IMR-90 (cell line): Measurements from ENCODE around the gene CHAC1. TPM values are rescaled to one million over a fixed set of nuclear protein-coding genes. Genes with fewer than 3 reads are reported as not detected.

ENCODE experiments used
- ATAC-seq: fragments of 200-7000 bp; cut with Tn5 transposase; 2 replicates; pipeline ENCODE4 v1.9.1; 2020; ENCODE audit warnings: low read depth, mild to moderate bottlenecking, moderate library complexity
- BruUV-seq: library from RNA; stranded (reverse); fragments of 400-500 nt; replicated peaks from 2 replicates; lab custom pipeline; 2021; lab: Mats Ljungman, UMichigan
- CTCF ChIA-PET: fragments of 300-600 bp; formaldehyde crosslinking; extraction: SDS; loops from one replicate; lab custom pipeline; 2021; ENCODE audit warnings: antibody characterized with exemption; lab: Yijun Ruan, JAX
- POLR2A ChIA-PET: fragments of 300-600 bp; sonication (Branson Sonifier 250); formaldehyde crosslinking; loops from one replicate; lab custom pipeline; 2022; ENCODE audit warnings: antibody characterized with exemption; ENCODE audit not compliant: unreplicated experiment; lab: Charles Lee
- DNase-seq: peaks from one replicate; pipeline ENCODE4 v3.0.0; 2013
- H2AFZ ChIP-seq: replicated peaks from 2 replicates; pipeline ENCODE3; 2013; ENCODE audit warnings: low read length, mild to moderate bottlenecking; ENCODE audit not compliant: poor library complexity
- H2AK5ac ChIP-seq: 2 replicates; pipeline ENCODE4 v1.6.1; 2013; ENCODE audit warnings: low read depth, low read length, inconsistent platforms
- H2AK9ac ChIP-seq: replicated peaks from 2 replicates; pipeline ENCODE3; 2013; ENCODE audit warnings: mild to moderate bottlenecking, low read depth, low read length, moderate library complexity; ENCODE audit not compliant: poor library complexity
- H2BK120ac ChIP-seq: 2 replicates; pipeline ENCODE4 v1.6.1; 2013; ENCODE audit warnings: low read depth, low read length, inconsistent platforms
- H2BK15ac ChIP-seq: 3 replicates; pipeline ENCODE4 v1.6.1; 2013; ENCODE audit warnings: low read depth, low read length, inconsistent platforms
- H2BK20ac ChIP-seq: 2 replicates; pipeline ENCODE4 v1.6.1; 2013; ENCODE audit warnings: low read depth, mild to moderate bottlenecking, inconsistent platforms, low read length, moderate library complexity
- H2BK5ac ChIP-seq: 2 replicates; pipeline ENCODE4 v1.6.1; 2013; ENCODE audit warnings: mild to moderate bottlenecking, low read depth, low read length, inconsistent platforms; ENCODE audit not compliant: poor library complexity, severe bottlenecking
- H3K14ac ChIP-seq: replicated peaks from 2 replicates; pipeline ENCODE4 v1.6.1; 2013; ENCODE audit warnings: low read depth, low read length, inconsistent platforms
- H3K18ac ChIP-seq: 2 replicates; pipeline ENCODE4 v1.6.1; 2013; ENCODE audit warnings: low read depth, low read length, control low read depth
- H3K23ac ChIP-seq: 2 replicates; pipeline ENCODE4 v1.6.1; 2013; ENCODE audit warnings: low read depth, low read length, inconsistent platforms
- H3K27ac ChIP-seq: 2 replicates; pipeline ENCODE4 v1.5.1; 2013; ENCODE audit warnings: mild to moderate bottlenecking, control low read depth, low read length; ENCODE audit not compliant: insufficient read depth
- H3K27me3 ChIP-seq: 2 replicates; pipeline ENCODE4 v1.6.1; 2013; ENCODE audit warnings: low read length; ENCODE audit not compliant: control insufficient read depth, insufficient read depth
- H3K36me3 ChIP-seq: 2 replicates; pipeline ENCODE4 v1.6.1; 2013; ENCODE audit warnings: low read length, mixed read lengths; ENCODE audit not compliant: control insufficient read depth, insufficient read depth
- H3K4ac ChIP-seq: 2 replicates; pipeline ENCODE4 v1.6.1; 2013; ENCODE audit warnings: low read depth, low read length, inconsistent platforms
- H3K4me1 ChIP-seq: 2 replicates; pipeline ENCODE4 v1.6.1; 2013; ENCODE audit warnings: low read length, mixed read lengths; ENCODE audit not compliant: control insufficient read depth, insufficient read depth
- H3K4me2 ChIP-seq: 2 replicates; pipeline ENCODE4 v1.6.1; 2013; ENCODE audit warnings: low read depth, mild to moderate bottlenecking, control low read depth, low read length, moderate library complexity
- H3K4me3 ChIP-seq: 2 replicates; pipeline ENCODE4 v1.5.1; 2013; ENCODE audit warnings: low read depth, mild to moderate bottlenecking, control low read depth, low read length, moderate library complexity; ENCODE audit not compliant: insufficient read depth
- H3K56ac ChIP-seq: 2 replicates; pipeline ENCODE4 v1.6.1; 2013; ENCODE audit warnings: low read length, inconsistent platforms; ENCODE audit not compliant: insufficient read depth; ENCODE audit errors: extremely low read depth
- H3K79me1 ChIP-seq, 2 experiments: 2 replicates each; pipeline ENCODE4 v1.6.1; 2013; ENCODE audit warnings: low read length in 2 of 2, inconsistent platforms in 1 of 2, low read depth in 1 of 2
- H3K9ac ChIP-seq: 2 replicates; pipeline ENCODE4 v1.6.1; 2013; ENCODE audit warnings: low read depth, low read length, control low read depth
- H3K9me1 ChIP-seq: 2 replicates; pipeline ENCODE4 v1.6.1; 2013; ENCODE audit warnings: low read length, inconsistent platforms; ENCODE audit not compliant: insufficient read depth
- H3K9me3 ChIP-seq: 2 replicates; pipeline ENCODE4 v1.6.1; 2013; ENCODE audit warnings: low read length; ENCODE audit not compliant: control insufficient read depth, insufficient read depth
- H4K20me1 ChIP-seq: 2 replicates; pipeline ENCODE4 v1.6.1; 2013; ENCODE audit warnings: low read length, inconsistent platforms; ENCODE audit not compliant: insufficient read depth
- H4K5ac ChIP-seq: 2 replicates; pipeline ENCODE4 v1.6.1; 2013; ENCODE audit warnings: mild to moderate bottlenecking, low read depth, low read length, control low read depth
- H4K8ac ChIP-seq, 2 experiments: 2 replicates each; pipeline ENCODE4 v1.6.1; 2013; ENCODE audit warnings: low read depth in 2 of 2, low read length in 2 of 2, control low read depth in 1 of 2, inconsistent platforms in 1 of 2
- H4K91ac ChIP-seq: 2 replicates; pipeline ENCODE4 v1.6.1; 2013; ENCODE audit warnings: low read depth, low read length, inconsistent platforms; ENCODE audit not compliant: insufficient read depth
- MAFK ChIP-seq: IDR thresholded peaks from 2 replicates; pipeline ENCODE4 v1.6.1; 2012; ENCODE audit warnings: low read depth, low read length, improper control_type of control experiment
- RFX5 ChIP-seq: IDR thresholded peaks from 2 replicates; pipeline ENCODE4 v1.8.0; 2012; ENCODE audit warnings: low read depth, mild to moderate bottlenecking, low read length, moderate library complexity
- WGBS, 2 experiments: methylation state at CpG; one replicate each; pipeline versions ENCODE4 v1.1.5 to v1.1.7; 2013; ENCODE audit warnings: missing lambda C conversion rate in 2 of 2; ENCODE audit not compliant: insufficient read length in 1 of 2; ENCODE audit errors: extremely low coverage in 2 of 2; 5-methylcytosine and 5-hydroxymethylcytosine counted together
- dilution Hi-C: fragments of 300-500 bp; cut with HindIII; formaldehyde crosslinking; loops from one replicate; pipeline ENCODE4 v1.14.3; 2018; ENCODE audit warnings: low sequenced_read_pairs; ENCODE audit not compliant: unreplicated experiment
- in situ Hi-C: fragments of 300-500 bp; cut with MboI; formaldehyde crosslinking; loops from 3 replicates; pipeline ENCODE4 v1.14.3; 2019; ENCODE audit warnings: low sequenced_read_pairs, inconsistent platforms, mixed read lengths
- intact Hi-C: fragments of 100-400 bp; cut with micrococcal nuclease; formaldehyde crosslinking; loops from 2 replicates; pipeline ENCODE4 v1.10.0; 2022
- polyA plus RNA-seq, 3 experiments: library from polyadenylated mRNA; depleted of rRNA; stranded (reverse); fragments of >200 nt; gene quantifications; 2 replicates each; pipeline ENCODE4 v1.2.3, GENCODE V29; 2012; ENCODE audit warnings: low replicate concordance in 1 of 3
- total RNA-seq: library from RNA; depleted of rRNA; stranded (reverse); fragments of >200 nt; gene quantifications from 2 replicates; pipeline ENCODE4 v1.2.3, GENCODE V29; 2012

CHAC1 gene
- total and polyA plus RNA-seq, 2 of the 4 experiments (the other 2 are of a cell fraction): 51.3 to 77.8 TPM

DNA sequence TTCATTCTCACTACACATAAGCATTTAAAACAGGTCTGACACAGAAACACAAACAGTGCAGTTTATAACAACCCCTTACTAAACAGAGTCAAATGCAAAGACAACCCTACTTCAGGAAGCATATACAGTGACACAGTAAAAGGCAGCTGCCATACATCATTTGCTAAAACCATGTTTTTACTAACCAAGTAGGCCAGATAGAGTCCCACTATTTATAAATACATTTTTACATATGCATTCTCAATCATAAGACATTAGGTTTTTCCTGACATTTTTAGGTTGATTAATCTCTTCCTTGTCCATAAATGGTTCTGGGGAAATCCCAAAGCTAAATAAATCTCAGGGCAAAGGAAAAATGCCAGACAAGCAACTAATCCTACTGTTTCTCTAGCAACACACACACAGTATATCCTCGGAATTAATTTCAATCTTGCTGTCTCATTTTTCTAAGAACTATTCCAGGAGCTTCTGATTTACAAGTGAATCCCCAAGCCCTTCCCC is 39.0 kb downstream of the CHAC1 start:
- peak overlapping the region; percentile 89 to 96; a peak in 3 of 4 replicates for H4K8ac ChIP-seq
- no peak overlapping the region for H3K4me2 ChIP-seq
- ATAC-seq (peak; percentile 82), DNase-seq (peak; percentile 78)
- peak overlapping the region; percentile 73 for H2BK5ac ChIP-seq
- no peak overlapping the region for H2AK9ac ChIP-seq
- H3K27ac ChIP-seq: no peak overlapping the region; the same call in 1 of the 2 replicates
- H2BK120ac ChIP-seq: peak overlapping the region; percentile 87
- H2AK5ac ChIP-seq: peak overlapping the region; percentile 22
- H3K4me1 ChIP-seq: peaks cover 24% of the 10 kb centered on the region
- H3K18ac ChIP-seq: no peak overlapping the region; the same call in 1 of the 2 replicates
- peak overlapping the region; percentile 87 for H4K91ac ChIP-seq
- H2BK20ac ChIP-seq: peak overlapping the region; percentile 79; the same call in 1 of the 2 replicates
- peak overlapping the region; percentile 96 for H3K4ac ChIP-seq
- TF ChIP-seq RFX5 (no peak), MAFK (peak; percentile 68)
- peak overlapping the region; percentile 80; the same call in 1 of the 3 replicates for H2BK15ac ChIP-seq
- H3K23ac ChIP-seq: no peak overlapping the region
- H3K9ac ChIP-seq: no peak overlapping the region
- no peaks in the 10 kb centered on the region for H3K27me3 ChIP-seq
- H3K79me1 ChIP-seq: peaks cover 25 to 77% of the 10 kb centered on the region in 2 experiments
- in situ Hi-C loops: no loop called here
- peak overlapping the region; percentile 24; the same call in 1 of the 2 replicates for H3K56ac ChIP-seq
- peaks cover 17% of the 10 kb centered on the region for H3K9me1 ChIP-seq
- H2AFZ ChIP-seq: no peak overlapping the region
- H3K4me3 ChIP-seq: no peak overlapping the region
- no peaks in the 10 kb centered on the region for H3K9me3 ChIP-seq
- 0% methylated on average over 1 of the region's 1 CpG; no CpG with 5 or more reads in 1 of the 2 experiments for WGBS, 2 experiments
- H4K5ac ChIP-seq: no peak overlapping the region; the same call in 1 of the 2 replicates
- no peaks in the 10 kb centered on the region for H4K20me1 ChIP-seq
- peak overlapping the region; percentile 87; the same call in 1 of the 2 replicates for H3K14ac ChIP-seq
- H3K36me3 ChIP-seq: peaks cover 22% of the 10 kb centered on the region
- ChIA-PET POLR2A (interaction anchor here (0.6 to 0.9 kb wide), 3 partner anchors 30 to 88 kb away, joined by 3 read pairs; no protein-coding TSS in a partner anchor), CTCF (no interaction called here)
- intact Hi-C loops: no loop called here
- dilution Hi-C loops: no loop called here
- BruUV-seq: no TSS peak
